ENCODE data around the gene KRTAP10-4. TPM values are rescaled to one million over a fixed set of nuclear protein-coding genes. Genes with fewer than 3 reads are reported as not detected.
"Not testable (repeated sequence)": the region's sequence is repeated elsewhere in the genome, so short reads cannot be mapped to it uniquely, and the experiment has no call there.

Gene KRTAP10-4
- total and polyA plus RNA-seq, 7 donors = not detected

DNA sequence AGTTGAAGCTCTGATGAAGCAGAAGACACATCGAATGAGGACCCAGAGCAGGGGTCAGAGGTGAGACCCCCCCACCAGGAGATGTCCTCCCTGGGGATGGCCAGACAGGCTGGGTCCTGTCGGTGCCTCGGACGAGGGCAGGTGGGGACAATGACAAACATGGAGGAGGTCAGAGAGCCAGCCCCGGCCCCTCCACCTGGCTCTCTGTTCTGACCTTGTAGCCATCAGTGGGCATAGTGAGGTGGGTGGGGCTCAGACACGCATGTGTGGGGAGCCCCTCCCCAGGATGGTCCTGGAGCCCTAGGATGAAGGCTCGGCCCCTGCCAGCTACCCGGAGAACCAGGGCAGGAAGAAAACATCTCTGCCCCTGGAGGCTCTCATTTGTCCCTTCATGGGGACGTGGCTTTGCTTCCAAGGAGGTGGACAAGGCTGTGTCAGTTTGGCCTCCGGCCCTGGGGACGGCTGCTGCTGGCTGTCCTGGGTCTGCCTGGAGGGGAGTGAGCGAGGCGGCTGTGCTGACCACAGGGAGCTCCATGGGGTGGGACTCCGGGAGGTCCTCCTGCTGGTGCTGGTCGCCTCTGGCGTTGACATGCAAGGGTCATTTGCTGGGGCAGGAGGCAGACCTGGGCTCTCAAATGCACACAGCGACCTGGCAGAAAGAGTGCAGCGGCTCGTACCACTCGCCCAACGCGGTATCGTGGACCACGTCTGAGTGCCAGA lies 16.2 kb downstream of the KRTAP10-4 start:
- Histone ChIP-seq H3K36me3 (ENCODE audit: insufficient read depth in 1 of 2, low read depth in 1 of 2) (no peaks in the 10 kb centered on the region), H3K9me3 (no peaks in the 10 kb centered on the region), H3K27ac (no peak overlapping the region), H3K4me3 (no peak overlapping the region), H3K27me3 (ENCODE audit: insufficient read depth in 3 of 3, low read length in 2 of 3) (peaks cover 0 to 41% (median 16%) of the 10 kb centered on the region in 3 donors), H3K4me1 (no peaks in the 10 kb centered on the region)
- intact Hi-C loops (cut with DNase I) = no loop called here
- no peak for TF ChIP-seq CTCF (IDR thresholded peaks at IDR 0.05)
- 57 to 66% (median 60%) methylated on average over 22 to 24 of the region's 24 CpGs for WGBS, 3 donors
- ATAC-seq (no peak), DNase-seq (no peak)

GRCh38 chr21:44590311-44590721 lies 16.8 kb downstream of the KRTAP10-4 start:
- ATAC-seq (no peak), DNase-seq (no peak)
- WGBS, 3 donors = 72 to 82% (median 75%) methylated on average over 9 to 10 of the region's 10 CpGs
- no peaks in the 10 kb centered on the region for H3K36me3 ChIP-seq (ENCODE audit: insufficient read depth in 1 of 2, low read depth in 1 of 2)
- H3K9me3 ChIP-seq = no peaks in the 10 kb centered on the region
- peaks cover 0 to 42% (median 15%) of the 10 kb centered on the region in 3 donors for H3K27me3 ChIP-seq (ENCODE audit: insufficient read depth in 3 of 3, low read length in 2 of 3)
- no peak overlapping the region for H3K27ac ChIP-seq
- TF ChIP-seq CTCF (IDR thresholded peaks at IDR 0.05) = no peak
- intact Hi-C loops (cut with DNase I) = no loop called here
- H3K4me3 ChIP-seq = no peak overlapping the region
- H3K4me1 ChIP-seq = no peaks in the 10 kb centered on the region

GRCh38 chr21:44590897-44591800 lies 17.6 kb downstream of the KRTAP10-4 start:
- H3K4me1 ChIP-seq; H3K9me3 ChIP-seq; intact Hi-C loops (cut with DNase I); H3K36me3 ChIP-seq (ENCODE audit: insufficient read depth in 1 of 2, low read depth in 1 of 2); H3K4me3 ChIP-seq; H3K27ac ChIP-seq; DNase-seq; ATAC-seq: not testable (repeated sequence)
- H3K27me3 ChIP-seq (ENCODE audit: insufficient read depth in 3 of 3, low read length in 2 of 3) = peaks cover 0 to 38% (median 11%) of the 10 kb centered on the region in 3 donors
- 26 to 32% (median 27%) methylated on average over 9 to 18 of the region's 19 CpGs for WGBS, 3 donors

- H3K36me3 ChIP-seq (ENCODE audit: insufficient read depth in 1 of 2, low read depth in 1 of 2); H3K9me3 ChIP-seq; DNase-seq; H3K27ac ChIP-seq; H3K4me1 ChIP-seq; H3K4me3 ChIP-seq; intact Hi-C loops (cut with DNase I); ATAC-seq: not testable (repeated sequence)
- H3K27me3 ChIP-seq (ENCODE audit: insufficient read depth in 3 of 3, low read length in 2 of 3) = peaks cover 0 to 38% (median 11%) of the 10 kb centered on the region in 3 donors
- 8 to 20% (median 14%) methylated on average over 1 to 4 of the region's 4 CpGs for WGBS, 3 donors
These were observed 18.2 kb downstream of the KRTAP10-4 start for GRCh38 chr21:44591801-44592130.

DNA sequence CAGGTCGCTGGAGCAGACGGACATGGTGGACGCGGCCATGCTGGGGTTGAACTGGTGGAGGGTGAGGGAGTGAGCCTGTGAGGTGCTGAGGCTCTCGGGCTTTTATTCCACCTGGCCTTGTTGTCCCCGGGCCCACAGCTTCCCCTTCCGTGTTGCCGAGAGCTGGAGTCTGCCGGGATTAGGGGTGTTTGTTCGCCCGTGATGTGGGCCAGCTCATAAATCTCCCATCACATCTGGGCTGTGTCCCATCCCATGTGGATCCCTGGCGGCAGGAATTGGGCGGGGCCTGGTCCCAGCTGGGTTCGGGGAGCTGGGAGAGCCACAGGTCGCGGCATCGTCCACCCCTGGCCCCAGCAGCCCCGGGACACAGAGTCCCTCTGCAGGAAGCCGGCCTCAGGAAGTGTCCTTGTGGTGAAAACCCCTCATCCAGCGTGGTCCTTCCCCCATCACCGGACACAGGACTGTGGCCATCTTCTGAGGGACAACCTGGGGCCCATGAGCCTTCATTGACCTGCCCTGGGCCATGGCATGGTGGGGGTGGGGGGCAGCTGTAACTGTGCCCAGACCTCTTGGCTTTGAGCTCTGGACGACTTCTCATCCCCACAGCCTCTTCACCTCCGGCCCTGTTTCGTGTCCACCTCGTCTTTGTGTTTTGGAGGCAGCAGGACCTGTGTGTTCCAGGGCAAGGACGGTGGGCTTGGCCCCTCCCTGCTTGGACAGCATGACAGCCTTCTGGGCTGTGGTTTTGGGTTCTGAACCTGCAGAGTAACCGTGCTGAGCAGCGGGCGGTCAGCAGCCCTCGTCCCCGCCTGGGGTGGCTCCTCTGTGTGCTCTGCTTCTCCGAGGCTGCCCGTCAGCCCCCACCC lies 19.1 kb downstream of the KRTAP10-4 start, which contains the start of gene KRTAP10-6:
Gene KRTAP10-6, minus strand, starts transcription at position 60 of the 866 bp plus-strand sequence. Its CDS starts 21 bp downstream, at position 39.
- H3K4me3 ChIP-seq = no peak within 1 kb of the TSS
- H3K36me3 ChIP-seq (ENCODE audit: insufficient read depth in 1 of 2, low read depth in 1 of 2) = no peaks in the 10 kb centered on the region
- H3K27me3 ChIP-seq (ENCODE audit: insufficient read depth in 3 of 3, low read length in 2 of 3) = peaks cover 0 to 47% (median 11%) of the 10 kb centered on the region in 3 donors
- DNase-seq (peak in 1 of 2 donors; percentile 42), ATAC-seq (peak in 1 of 4 donors; percentile 19)
- no peak within 1 kb of the TSS for H3K27ac ChIP-seq
- WGBS, 3 donors = 20 to 35% (median 21%) methylated on average over 31 to 33 of the region's 33 CpGs
- no peaks in the 10 kb centered on the region for H3K9me3 ChIP-seq
- no peak for TF ChIP-seq CTCF (IDR thresholded peaks at IDR 0.05)
- intact Hi-C loops (cut with DNase I) = no loop called here
- H3K4me1 ChIP-seq = no peaks in the 10 kb centered on the region

Measured in psoas muscle (tissue), 8 donors.